GM18511 (cell line): Measurements from ENCODE around the gene IKBIP.
"Not testable (repeated sequence)": the region's sequence is repeated elsewhere in the genome, so short reads cannot be mapped to it uniquely, and the experiment has no call there.

ENCODE experiments used
- ATAC-seq: cut with Tn5 transposase; IDR thresholded peaks from one replicate; pipeline ENCODE4 v1.9.1; 2021; ENCODE audit warnings: mild to moderate bottlenecking, moderate library complexity; ENCODE audit not compliant: unreplicated experiment

The IKBIP gene

GRCh38 chr12:98644712-98645571 lies at the start of gene IKBIP, which contains the start of gene APAF1:
Gene IKBIP (minus strand): TSS chr12:98644788. CDS start chr12:98644701, 87 bp downstream.
Gene APAF1 (plus strand): TSS chr12:98645290. CDS start chr12:98648360, 3,070 bp downstream.
- peak; percentile 85 for ATAC-seq

- no peak for ATAC-seq
Measured at GRCh38 chr12:98691351-98691750, 46.8 kb upstream of the IKBIP start.

GRCh38 chr12:98686603-98687002 lies 42.0 kb upstream of the IKBIP start:
- ATAC-seq = no peak

- ATAC-seq = no peak
Measured at GRCh38 chr12:98684199-98684598, 39.6 kb upstream of the IKBIP start.

- ATAC-seq = no peak
Measured at GRCh38 chr12:98679611-98680005, 35.0 kb upstream of the IKBIP start.

GRCh38 chr12:98678946-98679610 lies 34.5 kb upstream of the IKBIP start:
- ATAC-seq = no peak

- ATAC-seq = no peak
Measured at GRCh38 chr12:98678236-98678945, 33.8 kb upstream of the IKBIP start.

GRCh38 chr12:98674841-98675240 lies 30.3 kb upstream of the IKBIP start:
- no peak for ATAC-seq

GRCh38 chr12:98671459-98671858 lies 26.9 kb upstream of the IKBIP start:
- no peak for ATAC-seq

GRCh38 chr12:98669751-98670150 lies 25.2 kb upstream of the IKBIP start:
- ATAC-seq = no peak

- no peak for ATAC-seq
Measured at GRCh38 chr12:98660521-98660920, 15.9 kb upstream of the IKBIP start.

GRCh38 chr12:98656289-98657101 lies 11.9 kb upstream of the IKBIP start:
- peak; percentile 54 for ATAC-seq

GRCh38 chr12:98653866-98654493 lies 9.4 kb upstream of the IKBIP start:
- no peak for ATAC-seq

- ATAC-seq = no peak
Measured at GRCh38 chr12:98651328-98651727, 6.7 kb upstream of the IKBIP start.

- ATAC-seq = no peak
Measured at GRCh38 chr12:98646294-98647090, 1.9 kb upstream of the IKBIP start.

GRCh38 chr12:98645572-98646067 lies 1.0 kb upstream of the IKBIP start:
- ATAC-seq = peak; percentile 2

- peak; percentile 27 for ATAC-seq
Measured at GRCh38 chr12:98644433-98644711, 216 bp downstream of the IKBIP start.

- not testable (repeated sequence) for ATAC-seq
Measured at GRCh38 chr12:98642801-98643200, 1.8 kb downstream of the IKBIP start.

GRCh38 chr12:98639491-98639890 lies 5.1 kb downstream of the IKBIP start:
- ATAC-seq = no peak
